Measurements from ENCODE around the gene OR7E24.

The OR7E24 gene

GRCh38 chr19:9295411-9295849 is 44.7 kb downstream of the OR7E24 start:
- TF ChIP-seq REST (IDR thresholded peaks at IDR 0.05; ENCODE audit: insufficient read depth in 1 of 2, low read depth in 2 of 2, low read length in 2 of 2), result no peak
- no peak for TF ChIP-seq FOXP2 (optimal IDR thresholded peaks at IDR 0.05; ENCODE audit: borderline replicate concordance, extremely low read depth, extremely low read length, insufficient read depth)
- no peak for TF ChIP-seq SIN3A (IDR thresholded peaks at IDR 0.05; ENCODE audit: borderline replicate concordance, insufficient read depth, low read length)
- no peak for TF ChIP-seq POLR2AphosphoS5 (IDR thresholded peaks at IDR 0.05; ENCODE audit: low read depth, low read length)
- no peak for TF ChIP-seq TAF1 (IDR thresholded peaks at IDR 0.05; ENCODE audit: borderline replicate concordance, insufficient read depth, low read length)

GRCh38 chr19:9296336-9296735 is 45.6 kb downstream of the OR7E24 start:
- TF ChIP-seq TAF1 (IDR thresholded peaks at IDR 0.05; ENCODE audit: borderline replicate concordance, insufficient read depth, low read length), result no peak
- TF ChIP-seq POLR2AphosphoS5 (IDR thresholded peaks at IDR 0.05; ENCODE audit: low read depth, low read length), result no peak
- TF ChIP-seq REST (IDR thresholded peaks at IDR 0.05; ENCODE audit: insufficient read depth in 1 of 2, low read depth in 2 of 2, low read length in 2 of 2), result no peak
- no peak for TF ChIP-seq FOXP2 (optimal IDR thresholded peaks at IDR 0.05; ENCODE audit: borderline replicate concordance, extremely low read depth, extremely low read length, insufficient read depth)
- TF ChIP-seq SIN3A (IDR thresholded peaks at IDR 0.05; ENCODE audit: borderline replicate concordance, insufficient read depth, low read length), result no peak

Measured in PFSK-1 (cell line).